GM18868 (cell line): ENCODE data around the gene CHFR.
"Not testable (repeated sequence)": the region's sequence is repeated elsewhere in the genome, so short reads cannot be mapped to it uniquely, and the experiment has no call there.

Experiments used
- ATAC-seq: cut with Tn5 transposase; IDR thresholded peaks from one replicate; pipeline ENCODE4 v1.9.1; 2021; ENCODE audit warnings: mild to moderate bottlenecking, moderate library complexity; ENCODE audit not compliant: unreplicated experiment

Gene CHFR

GRCh38 chr12:132813443-132813842, 74.0 kb downstream of the CHFR start:
- no peak for ATAC-seq

GRCh38 chr12:132812631-132813305, 74.6 kb downstream of the CHFR start:
- ATAC-seq: no peak

GRCh38 chr12:132809391-132809790, 78.0 kb downstream of the CHFR start:
- ATAC-seq: not testable (repeated sequence)

GRCh38 chr12:132807295-132808092, 79.9 kb downstream of the CHFR start:
- ATAC-seq: no peak

GRCh38 chr12:132806857-132807256, 80.5 kb downstream of the CHFR start:
- no peak for ATAC-seq

- ATAC-seq: no peak
Measured at GRCh38 chr12:132804426-132804861, 83.0 kb downstream of the CHFR start.

- no peak for ATAC-seq
Measured at GRCh38 chr12:132803888-132804287, 83.5 kb downstream of the CHFR start.

GRCh38 chr12:132803125-132803524, 84.3 kb downstream of the CHFR start:
- no peak for ATAC-seq

GRCh38 chr12:132801741-132802140, 85.7 kb downstream of the CHFR start:
- no peak for ATAC-seq

- no peak for ATAC-seq
Measured at GRCh38 chr12:132798836-132799235, 88.6 kb downstream of the CHFR start.

GRCh38 chr12:132797820-132798570, 89.4 kb downstream of the CHFR start:
- no peak for ATAC-seq

- no peak for ATAC-seq
Measured at GRCh38 chr12:132795847-132796246, 91.6 kb downstream of the CHFR start.

GRCh38 chr12:132791940-132792339, 95.5 kb downstream of the CHFR start:
- not testable (repeated sequence) for ATAC-seq

- no peak for ATAC-seq
Measured at GRCh38 chr12:132789099-132789471, 98.3 kb downstream of the CHFR start.

GRCh38 chr12:132788375-132789098, 98.9 kb downstream of the CHFR start:
- ATAC-seq: no peak

GRCh38 chr12:132787877-132788276, 99.5 kb downstream of the CHFR start:
- no peak for ATAC-seq

GRCh38 chr12:132786192-132786591, 101.2 kb downstream of the CHFR start:
- no peak for ATAC-seq

GRCh38 chr12:132784580-132784979, 102.8 kb downstream of the CHFR start:
- ATAC-seq: no peak

GRCh38 chr12:132783917-132784531, 103.4 kb downstream of the CHFR start:
- no peak for ATAC-seq
